ENCODE data around the gene LIN28A. TPM values are rescaled to one million over a fixed set of nuclear protein-coding genes. Genes with fewer than 3 reads are reported as not detected.

Gene LIN28A
- total RNA-seq, 1 experiment from 2014 or later, result 1,289 TPM

- no peak overlapping the region for H3K9ac ChIP-seq (ENCODE audit: extremely low read depth, insufficient read length, low read length)
- no peak for TF ChIP-seq CTCF (conservative IDR thresholded peaks at IDR 0.05)
- no peaks in the 10 kb centered on the region; a peak in 1 of 5 replicates for H3K9me3 Mint-ChIP-seq
- H2BK5ac ChIP-seq (ENCODE audit: insufficient read length, low read length), result no peak overlapping the region
- H3K27me3 Mint-ChIP-seq (ENCODE audit: low read depth), result peaks cover 2% of the 10 kb centered on the region; the same call in 1 of the 2 replicates
- WGBS (ENCODE audit: extremely low coverage, insufficient read length, low lambda C conversion rate), result no CpG with 5 or more reads among the region's 12 CpGs
- H3K23me2 ChIP-seq (ENCODE audit: insufficient read length, low read depth, low read length, poor library complexity, severe bottlenecking), result peaks cover 43% of the 10 kb centered on the region
- H4K5ac ChIP-seq (ENCODE audit: insufficient read length, low read depth, low read length), result no peak overlapping the region
- H4K8ac ChIP-seq (replicated peaks; ENCODE audit: insufficient read length, low read depth, low read length), result no peak overlapping the region
- H3K27ac Mint-ChIP-seq, result peak overlapping the region; percentile 50 to 94 (median 63); a peak in 4 of 7 replicates
- H3T11ph ChIP-seq (ENCODE audit: low read length), result no peak overlapping the region
- H3K56ac ChIP-seq (ENCODE audit: insufficient read length, low read depth, low read length), result no peak overlapping the region
- no peak overlapping the region for H2BK20ac ChIP-seq (ENCODE audit: low read depth, low read length, poor library complexity, severe bottlenecking)
- no peak overlapping the region for H2BK15ac ChIP-seq (ENCODE audit: low read depth, low read length)
- no peak overlapping the region for H2BK12ac ChIP-seq (ENCODE audit: insufficient read length, low read depth, low read length)
- peaks cover 23 to 29% (median 29%) of the 10 kb centered on the region in 3 experiments for H3K36me3 Mint-ChIP-seq (ENCODE audit: insufficient read depth in 1 of 3, low read depth in 3 of 3)
- H2AK5ac ChIP-seq (ENCODE audit: insufficient read length, low read length), result no peak overlapping the region
- no peak overlapping the region for H2AFZ ChIP-seq (ENCODE audit: low read length)
- H3K18ac ChIP-seq (ENCODE audit: insufficient read length, low read depth, low read length), result no peak overlapping the region
- no peak overlapping the region for H3K4ac ChIP-seq (ENCODE audit: low read depth, low read length)
- no peak overlapping the region for H3K14ac ChIP-seq (ENCODE audit: insufficient read depth, low read length)
- peaks cover 25 to 29% of the 10 kb centered on the region in 2 experiments for H3K4me1 Mint-ChIP-seq
- no peaks in the 10 kb centered on the region for H3K9me3 ChIP-seq (ENCODE audit: control insufficient read depth, low read depth, low read length)
- H3K27ac ChIP-seq (ENCODE audit: insufficient read length, low read depth, low read length), result no peak overlapping the region
- peak overlapping the region; percentile 89 for H3K4me2 ChIP-seq (ENCODE audit: insufficient read depth, insufficient read length, low read length)
- no peaks in the 10 kb centered on the region for H3K27me3 ChIP-seq (ENCODE audit: insufficient read depth, low read length)
- H3K23ac ChIP-seq (ENCODE audit: insufficient read length, low read depth, low read length), result no peak overlapping the region
- DNase-seq, result peak; percentile 89
- peaks cover 6% of the 10 kb centered on the region for H3K4me1 ChIP-seq (ENCODE audit: insufficient read depth, low read length)
- no peaks in the 10 kb centered on the region for H3K79me1 ChIP-seq (ENCODE audit: insufficient read depth, low read depth, low read length, poor library complexity, severe bottlenecking)
- peaks cover 18% of the 10 kb centered on the region; the same call in 1 of the 2 replicates for H3K79me2 ChIP-seq (ENCODE audit: insufficient read depth, low read length)
- no peak overlapping the region for H2BK120ac ChIP-seq (ENCODE audit: low read depth, low read length, poor library complexity, severe bottlenecking)
- H4K91ac ChIP-seq (ENCODE audit: insufficient read length, low read depth, low read length), result no peak overlapping the region
- H4K20me1 ChIP-seq (ENCODE audit: control insufficient read depth, insufficient read depth, insufficient read length), result no peaks in the 10 kb centered on the region
- peak overlapping the region; percentile 99 for H3K4me3 Mint-ChIP-seq
Measured at GRCh38 chr1:26408604-26409003, 2.0 kb upstream of the LIN28A start.
